HG02623 (cell line): ENCODE data around the gene TNFRSF19.
"Not testable (repeated sequence)": the region's sequence is repeated elsewhere in the genome, so short reads cannot be mapped to it uniquely, and the experiment has no call there.

Experiments
- ATAC-seq: cut with Tn5 transposase; IDR thresholded peaks from one replicate; pipeline ENCODE4 v1.9.1; 2021; ENCODE audit warnings: moderate library complexity; ENCODE audit not compliant: unreplicated experiment

The TNFRSF19 gene

DNA sequence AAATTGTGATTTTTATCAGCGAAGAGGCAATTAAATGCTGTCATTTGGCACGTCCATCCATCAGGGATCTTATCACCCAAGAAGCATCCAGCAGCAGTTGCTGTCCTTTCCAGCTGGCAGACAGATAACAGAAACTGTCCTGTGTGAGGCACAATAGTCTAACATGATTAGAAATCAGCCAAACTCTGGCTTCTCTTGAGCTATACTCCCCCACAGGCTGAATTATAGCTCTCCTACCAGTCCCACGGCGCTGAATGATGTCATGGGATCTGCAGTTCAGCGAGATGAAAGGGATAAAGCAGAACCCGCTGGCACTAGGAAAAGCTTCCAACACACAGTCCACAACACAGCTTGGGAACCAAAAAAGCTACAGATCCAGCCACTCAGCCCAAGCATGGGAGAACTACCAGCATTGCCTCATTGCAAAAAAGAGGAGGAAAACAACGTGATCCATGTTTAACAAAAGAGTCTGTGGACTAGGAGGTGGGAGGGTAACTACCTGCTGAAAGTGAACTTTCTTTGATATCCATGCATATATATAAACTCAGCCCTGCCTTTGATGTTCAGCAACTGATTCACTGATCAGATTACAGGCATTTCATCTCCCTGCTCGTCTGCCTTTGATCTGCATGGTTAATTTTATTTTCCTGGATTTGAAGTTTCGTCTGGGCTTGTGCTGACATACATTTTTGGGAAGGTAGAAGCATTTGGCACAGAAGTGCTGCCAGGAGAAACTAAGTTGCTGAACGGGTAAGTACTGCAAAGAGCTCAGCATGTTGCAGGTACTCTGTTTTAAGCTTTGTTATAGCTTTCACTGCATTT lies at the start of gene TNFRSF19:
TNFRSF19 (plus strand) TSS at position 314 of the 822 bp plus-strand sequence. CDS start 19,772 bp downstream, outside the sequence.
- no peak for ATAC-seq

- ATAC-seq: not testable (repeated sequence)
These were observed 40.3 kb upstream of the TNFRSF19 start for GRCh38 chr13:23529926-23530325.

- no peak for ATAC-seq
These were observed 38.8 kb upstream of the TNFRSF19 start for GRCh38 chr13:23531446-23531845.

- ATAC-seq: no peak
These were observed 36.1 kb upstream of the TNFRSF19 start for GRCh38 chr13:23534090-23534489.

- no peak for ATAC-seq
These were observed 28.9 kb upstream of the TNFRSF19 start for GRCh38 chr13:23541221-23541824.

GRCh38 chr13:23544668-23545067 lies 25.5 kb upstream of the TNFRSF19 start:
- ATAC-seq: no peak

DNA sequence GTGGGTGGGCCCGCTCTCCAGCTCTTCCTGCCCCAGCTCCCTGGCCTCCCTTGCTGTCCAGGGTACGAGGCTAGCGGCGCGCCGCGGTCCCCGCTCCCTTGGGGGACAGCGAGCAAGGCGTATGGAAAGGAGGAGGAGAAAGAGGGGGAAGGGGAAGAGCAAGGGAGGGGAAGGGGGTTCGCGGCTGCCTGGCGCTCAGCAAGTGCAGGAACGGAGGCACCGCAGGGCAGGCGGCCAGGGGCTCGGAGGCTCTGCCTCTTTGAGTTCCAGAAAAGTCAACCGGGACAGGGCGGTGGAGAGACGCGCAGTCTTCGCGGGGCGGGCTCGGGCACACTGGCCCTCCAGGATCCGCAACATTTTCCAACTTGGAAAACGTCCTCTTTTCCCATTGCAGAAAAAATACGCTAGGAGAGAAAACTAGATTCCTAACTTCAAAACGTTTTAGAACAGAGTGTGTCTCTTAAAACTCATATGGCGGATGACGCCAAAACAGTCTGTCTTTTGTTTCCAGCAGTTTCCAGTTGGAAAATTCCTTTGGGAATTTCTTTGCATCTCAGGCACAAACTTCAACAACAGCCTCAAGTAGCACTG lies 23.1 kb upstream of the TNFRSF19 start:
- ATAC-seq: no peak

- ATAC-seq: no peak
These were observed 20.5 kb upstream of the TNFRSF19 start for GRCh38 chr13:23549724-23550123.

- ATAC-seq: no peak
These were observed 20.0 kb upstream of the TNFRSF19 start for GRCh38 chr13:23550163-23550562.

DNA sequence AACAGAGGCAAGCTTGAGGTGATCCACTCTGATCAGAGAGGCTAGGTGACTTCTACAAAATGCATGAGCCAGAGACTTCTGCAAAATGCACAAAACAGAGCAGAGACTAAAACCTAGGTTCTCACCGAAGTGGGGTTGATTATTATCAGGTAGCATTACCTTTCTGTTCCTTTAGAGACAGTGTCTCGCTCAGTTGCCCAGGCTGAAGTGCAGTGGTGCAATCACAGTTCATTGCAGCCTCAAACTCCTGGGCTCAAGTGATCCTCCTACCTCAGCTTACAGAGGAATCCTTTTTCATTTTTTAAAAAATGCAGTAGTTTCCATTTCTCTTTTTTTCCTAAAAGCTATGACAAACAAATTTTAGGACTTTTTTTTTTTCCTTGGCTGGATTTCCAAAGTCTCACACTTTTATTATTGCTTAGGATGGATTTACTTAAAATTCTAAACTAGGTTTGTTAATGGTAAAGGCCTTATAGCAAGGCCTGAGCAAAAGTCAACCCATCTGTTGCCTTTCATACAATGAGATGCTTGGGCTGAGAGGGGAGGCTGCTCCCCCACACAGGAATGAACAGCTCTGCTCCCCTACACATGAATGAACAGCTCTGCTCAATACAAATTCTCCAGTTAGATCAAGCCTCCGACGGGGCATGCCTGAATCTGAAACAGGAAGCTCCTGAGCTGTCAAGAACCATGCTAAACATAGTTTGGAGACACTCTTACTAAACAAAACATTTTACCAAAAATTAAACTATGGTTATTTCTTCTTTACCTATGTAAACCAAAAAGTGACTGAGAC lies 18.8 kb upstream of the TNFRSF19 start:
- no peak for ATAC-seq

DNA sequence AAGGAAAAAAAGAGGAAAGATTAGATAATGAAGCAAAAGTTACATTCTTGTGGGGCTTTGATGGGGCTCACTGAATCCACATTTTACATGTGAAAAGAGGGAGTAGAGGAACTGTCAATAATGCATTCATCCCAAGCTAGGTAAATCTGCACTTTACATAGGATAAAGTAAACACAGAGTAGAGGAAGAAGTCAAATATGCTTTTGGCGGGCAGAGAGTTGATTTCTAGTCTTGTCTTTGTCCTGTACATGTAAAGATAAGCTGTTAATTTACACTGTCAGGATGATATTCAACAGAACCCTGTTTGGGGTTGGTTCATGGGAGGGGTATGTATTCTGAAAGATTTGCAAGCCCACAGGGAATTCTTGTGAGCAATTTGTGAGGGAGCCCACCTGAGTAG lies 18.0 kb upstream of the TNFRSF19 start:
- ATAC-seq: no peak

- no peak for ATAC-seq
These were observed 17.6 kb upstream of the TNFRSF19 start for GRCh38 chr13:23552661-23553060.

DNA sequence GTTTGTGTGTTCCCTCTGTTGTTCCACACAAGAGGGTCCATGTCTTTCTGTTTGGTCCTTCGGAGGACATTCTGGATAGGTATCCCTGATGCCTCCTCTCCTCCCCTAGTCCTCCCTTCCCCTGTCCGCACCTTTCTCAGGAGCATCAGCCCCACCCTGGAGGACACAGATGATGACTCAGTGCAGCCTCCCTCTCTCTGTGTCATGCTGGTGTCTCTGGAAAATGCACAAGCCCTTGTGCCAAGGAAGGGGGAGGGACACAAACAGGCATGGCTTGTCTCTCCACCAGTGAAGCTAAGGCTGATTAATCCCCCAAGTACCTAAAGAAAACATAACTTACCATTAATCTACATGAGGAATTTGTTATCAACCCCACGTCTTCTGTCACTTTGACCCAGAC lies 16.2 kb upstream of the TNFRSF19 start:
- ATAC-seq: no peak

- ATAC-seq: no peak
These were observed 13.2 kb upstream of the TNFRSF19 start for GRCh38 chr13:23557043-23557442.

- no peak for ATAC-seq
These were observed 12.5 kb upstream of the TNFRSF19 start for GRCh38 chr13:23557733-23558132.

GRCh38 chr13:23558675-23559536 lies 11.3 kb upstream of the TNFRSF19 start:
- no peak for ATAC-seq

DNA sequence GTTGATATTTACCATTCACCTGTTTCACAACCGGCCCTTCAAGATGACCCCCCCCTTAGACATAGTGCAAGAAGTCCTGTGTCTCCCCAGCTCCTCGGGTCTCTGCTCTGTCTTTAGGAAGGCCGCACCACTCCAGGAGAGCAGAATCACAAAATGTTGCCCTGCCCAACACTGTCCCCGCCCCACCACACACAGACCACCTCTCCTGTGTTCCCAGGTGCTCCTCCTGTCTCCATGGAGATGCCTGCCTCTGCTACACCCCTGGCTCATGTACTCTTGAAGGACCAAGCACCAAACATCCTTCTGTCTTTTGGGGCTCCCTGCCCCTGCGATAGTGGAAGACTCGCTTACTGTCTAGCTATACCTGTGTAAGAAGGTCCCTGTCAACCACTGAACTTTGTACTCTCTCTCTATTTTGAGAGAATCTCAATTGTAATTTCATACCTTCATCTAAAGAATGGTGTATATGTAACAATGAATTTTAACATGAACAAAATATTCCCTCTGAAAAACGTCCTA lies 9.6 kb upstream of the TNFRSF19 start:
- ATAC-seq: no peak

- peak; percentile 83 for ATAC-seq
These were observed 9.0 kb upstream of the TNFRSF19 start for GRCh38 chr13:23561261-23561660.

DNA sequence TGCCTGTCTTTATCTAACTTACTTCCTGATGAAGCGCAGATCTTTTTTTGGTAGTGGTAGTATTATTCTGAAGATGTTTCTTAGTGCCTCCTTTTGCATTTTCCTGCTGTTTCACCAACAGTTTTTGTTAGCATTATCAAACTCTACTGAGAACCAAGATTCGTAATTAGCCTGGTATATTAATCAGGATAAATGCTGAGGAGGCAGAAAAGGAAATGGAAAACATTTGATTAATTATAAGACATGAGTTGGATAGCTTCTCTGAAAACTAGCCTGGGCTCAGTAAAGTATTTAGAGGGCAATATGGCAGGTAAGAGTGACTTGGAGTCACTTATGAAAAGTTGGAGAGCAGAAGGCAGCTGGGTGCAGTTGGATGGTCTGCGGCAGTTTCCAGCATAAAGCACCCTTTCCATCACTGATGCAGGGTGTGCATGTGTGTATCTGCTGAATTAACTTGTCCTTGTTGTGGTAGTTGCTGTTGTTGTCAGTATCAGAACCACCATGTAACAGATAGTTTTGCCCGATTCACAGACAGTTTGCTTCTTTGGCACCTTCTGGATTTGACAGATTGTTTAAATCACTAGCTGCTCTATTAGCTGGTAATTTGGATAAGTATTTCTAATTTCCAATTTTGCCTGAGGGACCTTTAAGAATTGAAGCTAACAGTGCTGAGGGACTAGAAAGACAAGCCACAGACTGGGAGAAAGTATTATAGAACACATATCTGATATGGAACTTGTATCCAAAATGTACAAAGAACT lies 6.9 kb upstream of the TNFRSF19 start:
- ATAC-seq: no peak
